Gastroesophageal sphincter (tissue), 4 donors: ENCODE measurements around the gene ADPRHL1. TPM values are rescaled to one million over a fixed set of nuclear protein-coding genes. Genes with fewer than 3 reads are reported as not detected.
"Not testable (repeated sequence)": the region's sequence is repeated elsewhere in the genome, so short reads cannot be mapped to it uniquely, and the experiment has no call there.

Experiments used
- ATAC-seq: fragments of 150-250 bp; one replicate; pipeline ENCODE4 v1.9.1; 2016; ENCODE audit warnings: mild to moderate bottlenecking, moderate library complexity
- H3K27ac ChIP-seq, 4 donors: fragments of 200-600 bp; sonication (generic) in 3 of 4; 1 replicate in 3 of 4; 2 replicates in 1 of 4; pipeline ENCODE4 v1.5.1; 2016 to 2019
- H3K27me3 ChIP-seq: fragments of 200-600 bp; sonication (generic); one replicate; pipeline ENCODE4 v1.5.1; 2019
- H3K36me3 ChIP-seq, 2 donors: fragments of 200-600 bp; sonication (generic); one replicate each; pipeline ENCODE4 v1.5.1; 2019; ENCODE audit warnings: control low read depth in 1 of 2
- H3K4me1 ChIP-seq, 3 donors: fragments of 200-600 bp; sonication (generic); 1 replicate in 2 of 3; 2 replicates in 1 of 3; pipeline ENCODE4 v1.5.1; 2016 to 2019; ENCODE audit warnings: control low read depth in 2 of 3
- H3K4me3 ChIP-seq, 2 donors: fragments of 200-600 bp; sonication (generic); one replicate each; pipeline ENCODE4 v1.5.1; 2019; ENCODE audit warnings: mild to moderate bottlenecking in 1 of 2, moderate library complexity in 1 of 2
- H3K9me3 ChIP-seq, 3 donors: fragments of 200-600 bp; sonication (generic); one replicate each; pipeline ENCODE4 v1.5.1; 2017 to 2019; ENCODE audit warnings: control low read depth in 2 of 3
- CTCF ChIP-seq, 4 experiments: fragments of 200-600 bp in 2 of 4; fragments of 450-650 bp in 2 of 4; sonication (generic) in 1 of 4; IDR thresholded peaks; one replicate each; pipeline ENCODE4 v1.5.1; 2017 to 2019; ENCODE audit warnings: antibody characterized with exemption in 4 of 4, mild to moderate bottlenecking in 2 of 4, moderate library complexity in 2 of 4
- EP300 ChIP-seq: sonication (generic); formaldehyde crosslinking; IDR thresholded peaks from one replicate; pipeline ENCODE4 v1.6.1; 2017; ENCODE audit warnings: antibody characterized with exemption, mild to moderate bottlenecking
- POLR2A ChIP-seq, 2 donors: fragments of 450-650 bp; IDR thresholded peaks; one replicate each; pipeline ENCODE4 v1.6.1; 2017; ENCODE audit warnings: antibody characterized with exemption in 2 of 2, mild to moderate bottlenecking in 2 of 2, moderate library complexity in 1 of 2
- POLR2AphosphoS5 ChIP-seq: sonication (generic); formaldehyde crosslinking; IDR thresholded peaks from one replicate; pipeline ENCODE4 v1.6.1; 2017; ENCODE audit warnings: antibody characterized with exemption
- WGBS, 2 donors: methylation state at CpG; one replicate each; pipeline ENCODE4 v1.1.5; 2018; ENCODE audit warnings: low coverage in 1 of 2; 5-methylcytosine and 5-hydroxymethylcytosine counted together
- total RNA-seq, 4 donors: library from RNA; depleted of rRNA; stranded (reverse); fragments of >200 nt; gene quantifications; one replicate each; pipeline ENCODE4 v1.1.0, GENCODE V29; 2016

Gene ADPRHL1
- total RNA-seq, 4 donors from 2014 or later = 4.7 to 33.8 (median 8.9) TPM

DNA sequence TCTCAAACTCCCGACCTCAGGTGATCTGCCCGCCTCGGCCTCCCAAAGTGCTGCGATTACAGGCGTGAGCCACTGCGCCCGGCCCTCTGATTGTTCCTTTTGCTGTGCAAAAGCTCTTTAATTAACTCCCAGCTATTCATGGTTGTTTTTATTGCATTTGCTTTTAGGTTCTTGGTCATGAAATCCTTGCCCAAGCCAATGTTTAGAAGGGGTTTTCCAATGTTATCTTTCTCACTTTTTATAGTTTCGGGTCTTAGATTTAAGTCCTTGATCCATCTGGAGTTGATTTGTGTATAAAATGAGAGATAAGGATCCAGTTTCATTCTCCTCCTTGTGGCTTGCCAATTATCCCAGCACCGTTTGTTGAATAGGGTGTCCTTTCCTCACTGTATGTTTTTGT lies 70.2 kb downstream of the ADPRHL1 start:
- TF ChIP-seq POLR2A (IDR thresholded peaks at IDR 0.05) (no peak), CTCF (IDR thresholded peaks at IDR 0.05) (no peak)
- no peak overlapping the region for H3K4me3 ChIP-seq
- no peaks in the 10 kb centered on the region for H3K36me3 ChIP-seq
- ATAC-seq = no peak
- no peaks in the 10 kb centered on the region for H3K4me1 ChIP-seq
- peaks cover 23% of the 10 kb centered on the region for H3K27me3 ChIP-seq
- no peak overlapping the region for H3K27ac ChIP-seq
- WGBS, 2 donors = 90% methylated on average over 9 of the region's 9 CpGs; no CpG with 5 or more reads in 1 of the 2 donors
- H3K9me3 ChIP-seq = peaks cover 0 to 20% (median 0%) of the 10 kb centered on the region in 3 donors

GRCh38 chr13:113382542-113382941 lies 70.7 kb downstream of the ADPRHL1 start:
- ATAC-seq, H3K4me3 ChIP-seq, H3K27ac ChIP-seq, H3K36me3 ChIP-seq, H3K4me1 ChIP-seq: not testable (repeated sequence)
- peaks cover 0 to 20% (median 0%) of the 10 kb centered on the region in 3 donors for H3K9me3 ChIP-seq
- 100% methylated on average over 1 of the region's 2 CpGs; no CpG with 5 or more reads in 1 of the 2 donors for WGBS, 2 donors
- peaks cover 26% of the 10 kb centered on the region for H3K27me3 ChIP-seq

DNA sequence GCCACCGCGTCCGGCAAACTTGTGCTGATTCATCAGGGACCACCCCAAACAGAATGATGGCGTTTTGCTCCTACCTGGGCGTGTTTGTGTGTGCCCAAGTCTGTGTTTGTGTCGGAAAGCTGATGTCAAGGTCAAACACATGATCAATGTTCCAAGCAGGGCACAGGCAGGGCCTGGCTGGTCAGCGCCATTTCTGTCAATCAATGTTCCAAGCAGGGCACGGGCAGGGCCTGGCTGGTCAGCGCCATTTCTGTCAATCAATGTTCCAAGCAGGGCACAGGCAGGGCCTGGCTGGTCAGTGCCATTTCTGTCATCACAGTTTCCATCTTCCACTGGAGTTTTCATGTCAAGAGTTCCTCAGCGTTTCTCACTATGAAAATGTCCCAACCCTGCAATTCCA lies 74.5 kb downstream of the ADPRHL1 start:
- WGBS, 2 donors = 84 to 89% methylated on average over 6 to 7 of the region's 10 CpGs
- H3K9me3 ChIP-seq = peaks cover 0 to 20% (median 0%) of the 10 kb centered on the region in 3 donors
- H3K4me1 ChIP-seq = no peaks in the 10 kb centered on the region
- H3K36me3 ChIP-seq = no peaks in the 10 kb centered on the region
- peaks cover 44% of the 10 kb centered on the region for H3K27me3 ChIP-seq
- no peak overlapping the region for H3K27ac ChIP-seq
- TF ChIP-seq POLR2AphosphoS5 (no peak), POLR2A (IDR thresholded peaks at IDR 0.05) (no peak), CTCF (IDR thresholded peaks at IDR 0.05) (no peak), EP300 (no peak)
- H3K4me3 ChIP-seq = no peak overlapping the region
- no peak for ATAC-seq

DNA sequence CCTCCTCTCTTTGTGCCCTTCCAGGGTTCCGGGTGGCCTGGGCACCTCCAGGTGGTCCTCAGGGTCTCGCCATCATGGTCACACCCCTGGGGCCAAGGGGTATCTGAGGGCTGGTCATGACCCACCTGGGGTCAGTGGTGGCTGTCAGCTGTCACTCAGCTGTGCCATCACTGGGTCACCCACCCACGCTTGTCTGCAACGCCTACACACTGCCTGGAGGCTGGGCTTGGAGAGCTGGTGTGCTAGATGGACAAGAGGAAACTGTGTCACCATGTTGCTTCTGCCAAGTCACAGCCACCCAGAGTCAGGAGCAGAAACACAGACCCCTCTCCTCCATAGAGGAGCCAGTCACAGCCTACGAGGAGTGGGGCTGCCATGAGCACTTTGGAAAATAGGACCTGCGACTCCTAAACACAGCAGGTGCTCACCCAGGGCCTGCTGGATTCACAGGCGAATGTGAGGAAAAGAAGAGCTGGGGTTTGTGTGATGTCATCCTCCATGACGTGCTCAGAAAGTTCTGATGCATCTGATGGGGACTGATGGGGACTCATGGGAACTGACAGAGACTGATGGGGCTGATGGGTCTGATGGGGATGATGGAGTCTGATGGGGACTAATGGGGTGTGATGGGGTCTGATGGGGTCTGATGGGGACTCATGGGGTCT lies 78.6 kb downstream of the ADPRHL1 start:
- 56 to 68% methylated on average over 2 to 3 of the region's 8 CpGs for WGBS, 2 donors
- H3K27ac ChIP-seq = no peak overlapping the region
- H3K4me1 ChIP-seq = no peaks in the 10 kb centered on the region
- no peak for ATAC-seq
- TF ChIP-seq CTCF (IDR thresholded peaks at IDR 0.05) (no peak), EP300 (no peak), POLR2AphosphoS5 (no peak)
- no peaks in the 10 kb centered on the region for H3K36me3 ChIP-seq
- H3K9me3 ChIP-seq = no peaks in the 10 kb centered on the region
- H3K4me3 ChIP-seq = no peak overlapping the region
- H3K27me3 ChIP-seq = peaks cover 35% of the 10 kb centered on the region

GRCh38 chr13:113373811-113374485 lies 79.3 kb downstream of the ADPRHL1 start:
- 69% methylated on average over 5 of the region's 20 CpGs; no CpG with 5 or more reads in 1 of the 2 donors for WGBS, 2 donors
- H3K4me3 ChIP-seq = no peak overlapping the region
- no peak for ATAC-seq
- no peaks in the 10 kb centered on the region for H3K9me3 ChIP-seq
- no peak for TF ChIP-seq CTCF (IDR thresholded peaks at IDR 0.05)
- TF ChIP-seq POLR2AphosphoS5 = no peak
- no peak for TF ChIP-seq EP300
- no peak for TF ChIP-seq POLR2A (IDR thresholded peaks at IDR 0.05)
- no peak overlapping the region for H3K27ac ChIP-seq
- H3K4me1 ChIP-seq = no peaks in the 10 kb centered on the region
- H3K36me3 ChIP-seq = no peaks in the 10 kb centered on the region
- H3K27me3 ChIP-seq = peaks cover 30% of the 10 kb centered on the region

DNA sequence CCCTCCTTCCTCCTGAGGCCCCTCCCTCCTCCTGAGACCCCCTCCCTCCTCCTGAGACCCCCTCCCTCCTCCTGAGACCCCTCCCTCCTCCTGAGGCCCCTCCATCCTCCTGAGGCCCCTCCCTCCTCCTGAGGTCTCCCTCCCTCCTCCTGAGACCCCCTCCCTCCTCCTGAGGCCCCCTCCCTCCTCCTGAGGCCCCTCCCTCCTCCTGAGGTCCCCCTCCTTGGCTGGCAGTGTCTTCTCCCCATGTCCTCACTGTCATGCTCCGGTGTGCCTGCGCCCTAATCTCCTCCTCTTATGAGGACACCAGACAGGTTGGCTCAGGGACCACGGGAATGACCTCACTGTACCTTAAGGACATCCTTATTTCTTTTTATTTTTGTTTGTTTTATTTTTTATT lies 81.6 kb downstream of the ADPRHL1 start:
- not testable (repeated sequence) for H3K4me1 ChIP-seq, H3K36me3 ChIP-seq, H3K4me3 ChIP-seq, ATAC-seq, H3K27ac ChIP-seq, H3K9me3 ChIP-seq
- 100% methylated on average over 1 of the region's 3 CpGs; no CpG with 5 or more reads in 1 of the 2 donors for WGBS, 2 donors
- peaks cover 18% of the 10 kb centered on the region for H3K27me3 ChIP-seq
